Measurements from ENCODE around the gene RRP7A.
"Not testable (repeated sequence)": the region's sequence is repeated elsewhere in the genome, so short reads cannot be mapped to it uniquely, and the experiment has no call there.

Gene RRP7A

GRCh38 chr22:42549331-42550060, 29.9 kb upstream of the RRP7A start:
- no peak overlapping the region for H3K9ac ChIP-seq (ENCODE audit: low read length)
- H3K27me3 ChIP-seq (ENCODE audit: control insufficient read depth, insufficient read depth, low read length): peaks cover 6% of the 10 kb centered on the region
- no peaks in the 10 kb centered on the region for H3K36me3 ChIP-seq (ENCODE audit: control insufficient read depth, insufficient read depth, low read length)
- H3K27ac ChIP-seq (ENCODE audit: low read depth, low read length): no peak overlapping the region
- no peak overlapping the region for H3K4me3 ChIP-seq (ENCODE audit: low read length)
- H3K4me1 ChIP-seq (ENCODE audit: control insufficient read depth, insufficient read depth, low read length): no peaks in the 10 kb centered on the region

- Histone ChIP-seq H3K27ac (ENCODE audit: low read depth, low read length) (no peak overlapping the region), H3K4me3 (ENCODE audit: low read length) (no peak overlapping the region), H3K27me3 (ENCODE audit: control insufficient read depth, insufficient read depth, low read length) (peaks cover 6% of the 10 kb centered on the region), H3K9ac (ENCODE audit: low read length) (no peak overlapping the region), H3K36me3 (ENCODE audit: control insufficient read depth, insufficient read depth, low read length) (no peaks in the 10 kb centered on the region), H3K4me1 (ENCODE audit: control insufficient read depth, insufficient read depth, low read length) (no peaks in the 10 kb centered on the region)
These were observed 29.2 kb upstream of the RRP7A start for GRCh38 chr22:42548597-42549330.

- H3K4me1 ChIP-seq (ENCODE audit: control insufficient read depth, insufficient read depth, low read length): not testable (repeated sequence)
These were observed 28.5 kb upstream of the RRP7A start for GRCh38 chr22:42548126-42548525.

GRCh38 chr22:42547562-42547961, 28.0 kb upstream of the RRP7A start:
- H3K27ac ChIP-seq (ENCODE audit: low read depth, low read length): no peak overlapping the region
- H3K4me1 ChIP-seq (ENCODE audit: control insufficient read depth, insufficient read depth, low read length): no peaks in the 10 kb centered on the region
- no peak overlapping the region for H3K9ac ChIP-seq (ENCODE audit: low read length)
- no peaks in the 10 kb centered on the region for H3K36me3 ChIP-seq (ENCODE audit: control insufficient read depth, insufficient read depth, low read length)
- peaks cover 6% of the 10 kb centered on the region for H3K27me3 ChIP-seq (ENCODE audit: control insufficient read depth, insufficient read depth, low read length)
- H3K4me3 ChIP-seq (ENCODE audit: low read length): no peak overlapping the region

More at GRCh38 chr22:42548126-42548525, 28.5 kb upstream of the RRP7A start:
- not testable (repeated sequence) for H3K9ac ChIP-seq (ENCODE audit: low read length); H3K36me3 ChIP-seq (ENCODE audit: control insufficient read depth, insufficient read depth, low read length); H3K4me3 ChIP-seq (ENCODE audit: low read length); H3K27ac ChIP-seq (ENCODE audit: low read depth, low read length); H3K27me3 ChIP-seq (ENCODE audit: control insufficient read depth, insufficient read depth, low read length)

- Histone ChIP-seq H3K4me1 (ENCODE audit: control insufficient read depth, insufficient read depth, low read length) (no peaks in the 10 kb centered on the region), H3K9ac (ENCODE audit: low read length) (no peak overlapping the region), H3K27me3 (ENCODE audit: control insufficient read depth, insufficient read depth, low read length) (peaks cover 4% of the 10 kb centered on the region), H3K4me3 (ENCODE audit: low read length) (no peak overlapping the region), H3K36me3 (ENCODE audit: control insufficient read depth, insufficient read depth, low read length) (no peaks in the 10 kb centered on the region), H3K27ac (ENCODE audit: low read depth, low read length) (no peak overlapping the region)
These were observed 25.1 kb upstream of the RRP7A start for GRCh38 chr22:42544686-42545085.

GRCh38 chr22:42539236-42539771, 19.7 kb upstream of the RRP7A start:
- not testable (repeated sequence) for H3K36me3 ChIP-seq (ENCODE audit: control insufficient read depth, insufficient read depth, low read length); H3K4me1 ChIP-seq (ENCODE audit: control insufficient read depth, insufficient read depth, low read length); H3K27me3 ChIP-seq (ENCODE audit: control insufficient read depth, insufficient read depth, low read length); H3K9ac ChIP-seq (ENCODE audit: low read length); H3K27ac ChIP-seq (ENCODE audit: low read depth, low read length); H3K4me3 ChIP-seq (ENCODE audit: low read length)

- not testable (repeated sequence) for H3K27ac ChIP-seq (ENCODE audit: low read depth, low read length); H3K4me1 ChIP-seq (ENCODE audit: control insufficient read depth, insufficient read depth, low read length); H3K9ac ChIP-seq (ENCODE audit: low read length)
These were observed 17.7 kb upstream of the RRP7A start for GRCh38 chr22:42537199-42537831.

GRCh38 chr22:42536634-42537033, 17.0 kb upstream of the RRP7A start:
- H3K4me1 ChIP-seq (ENCODE audit: control insufficient read depth, insufficient read depth, low read length); H3K9ac ChIP-seq (ENCODE audit: low read length); H3K36me3 ChIP-seq (ENCODE audit: control insufficient read depth, insufficient read depth, low read length); H3K4me3 ChIP-seq (ENCODE audit: low read length); H3K27me3 ChIP-seq (ENCODE audit: control insufficient read depth, insufficient read depth, low read length); H3K27ac ChIP-seq (ENCODE audit: low read depth, low read length): not testable (repeated sequence)

More at GRCh38 chr22:42537199-42537831, 17.7 kb upstream of the RRP7A start:
- not testable (repeated sequence) for H3K4me3 ChIP-seq (ENCODE audit: low read length); H3K36me3 ChIP-seq (ENCODE audit: control insufficient read depth, insufficient read depth, low read length); H3K27me3 ChIP-seq (ENCODE audit: control insufficient read depth, insufficient read depth, low read length)

GRCh38 chr22:42536166-42536565, 16.6 kb upstream of the RRP7A start:
- Histone ChIP-seq H3K27ac (ENCODE audit: low read depth, low read length) (no peak overlapping the region), H3K4me1 (ENCODE audit: control insufficient read depth, insufficient read depth, low read length) (no peaks in the 10 kb centered on the region), H3K36me3 (ENCODE audit: control insufficient read depth, insufficient read depth, low read length) (no peaks in the 10 kb centered on the region), H3K9ac (ENCODE audit: low read length) (no peak overlapping the region), H3K27me3 (ENCODE audit: control insufficient read depth, insufficient read depth, low read length) (no peaks in the 10 kb centered on the region), H3K4me3 (ENCODE audit: low read length) (no peak overlapping the region)

- H3K27ac ChIP-seq (ENCODE audit: low read depth, low read length): not testable (repeated sequence)
These were observed 15.6 kb upstream of the RRP7A start for GRCh38 chr22:42535082-42535731.

GRCh38 chr22:42533638-42533977, 14.0 kb upstream of the RRP7A start:
- H3K4me3 ChIP-seq (ENCODE audit: low read length): no peak overlapping the region
- H3K36me3 ChIP-seq (ENCODE audit: control insufficient read depth, insufficient read depth, low read length): no peaks in the 10 kb centered on the region
- no peak overlapping the region for H3K27ac ChIP-seq (ENCODE audit: low read depth, low read length)
- no peaks in the 10 kb centered on the region for H3K27me3 ChIP-seq (ENCODE audit: control insufficient read depth, insufficient read depth, low read length)
- no peak overlapping the region for H3K9ac ChIP-seq (ENCODE audit: low read length)
- no peaks in the 10 kb centered on the region for H3K4me1 ChIP-seq (ENCODE audit: control insufficient read depth, insufficient read depth, low read length)

More at GRCh38 chr22:42535082-42535731, 15.6 kb upstream of the RRP7A start:
- H3K4me3 ChIP-seq (ENCODE audit: low read length); H3K9ac ChIP-seq (ENCODE audit: low read length); H3K27me3 ChIP-seq (ENCODE audit: control insufficient read depth, insufficient read depth, low read length); H3K4me1 ChIP-seq (ENCODE audit: control insufficient read depth, insufficient read depth, low read length); H3K36me3 ChIP-seq (ENCODE audit: control insufficient read depth, insufficient read depth, low read length): not testable (repeated sequence)

GRCh38 chr22:42531401-42532084, 11.9 kb upstream of the RRP7A start:
- not testable (repeated sequence) for H3K9ac ChIP-seq (ENCODE audit: low read length); H3K36me3 ChIP-seq (ENCODE audit: control insufficient read depth, insufficient read depth, low read length); H3K27me3 ChIP-seq (ENCODE audit: control insufficient read depth, insufficient read depth, low read length); H3K4me3 ChIP-seq (ENCODE audit: low read length); H3K4me1 ChIP-seq (ENCODE audit: control insufficient read depth, insufficient read depth, low read length); H3K27ac ChIP-seq (ENCODE audit: low read depth, low read length)

Data from rectal smooth muscle tissue (tissue), 1 donor.